Activated CD8-positive, alpha-beta memory T cell treated with anti-CD3 and anti-CD28 coated beads for 4 hours (primary cell): ENCODE data around the gene PPP1R27.
A peak's percentile ranks its signal among the peaks of the same experiment; 100 is the strongest.

ENCODE experiments used
- DNase-seq, 2 donors: peaks; one replicate each; pipeline ENCODE4 v3.0.0-alpha.2; 2020; ENCODE audit warnings: low read depth in 2 of 2

PPP1R27 gene, protein sequence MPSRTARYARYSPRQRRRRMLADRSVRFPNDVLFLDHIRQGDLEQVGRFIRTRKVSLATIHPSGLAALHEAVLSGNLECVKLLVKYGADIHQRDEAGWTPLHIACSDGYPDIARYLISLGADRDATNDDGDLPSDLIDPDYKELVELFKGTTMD

DNA sequence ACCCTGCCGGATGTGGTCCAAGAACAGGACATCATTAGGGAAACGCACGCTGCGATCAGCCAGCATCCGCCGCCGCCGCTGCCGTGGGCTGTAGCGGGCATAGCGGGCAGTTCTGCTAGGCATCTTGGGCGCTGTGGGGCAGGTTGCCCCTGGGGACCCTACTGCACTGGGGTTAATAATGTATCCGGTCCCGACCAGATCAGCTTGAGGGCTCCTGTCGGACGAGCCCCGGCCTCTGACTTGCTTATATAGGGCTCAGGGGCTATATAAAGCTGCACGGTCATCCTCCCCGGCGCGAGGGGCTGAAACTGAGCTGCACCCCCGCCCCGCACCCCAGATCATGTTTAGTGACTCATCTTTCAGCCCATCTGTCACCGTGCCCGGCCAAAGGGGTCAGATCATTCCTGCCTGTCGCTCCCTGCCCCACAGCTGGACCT lies at the start of gene PPP1R27:
Gene PPP1R27 (minus strand): TSS at position 220 of the 437 bp plus-strand sequence. CDS start 97 bp downstream, at position 123.
- no peak for DNase-seq

DNA sequence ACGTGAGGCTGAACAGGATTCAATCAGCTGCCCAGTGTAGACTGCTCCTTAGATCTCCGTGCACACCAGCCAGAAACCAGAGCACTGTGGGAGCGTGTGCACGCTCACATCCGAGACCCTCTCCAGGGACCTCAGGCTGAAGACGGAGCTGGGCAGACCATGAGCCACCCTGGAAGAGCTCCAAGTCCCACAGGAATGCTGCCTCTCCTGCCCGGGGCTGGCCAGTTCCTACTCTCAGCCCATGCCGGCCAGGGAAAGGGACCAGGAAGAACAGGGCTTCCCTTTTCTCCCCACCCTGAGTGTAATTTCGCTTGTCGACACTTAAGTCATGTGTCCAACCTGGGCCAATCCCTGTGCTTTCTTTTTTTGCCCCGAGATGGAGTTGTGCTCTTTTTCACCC lies 49.7 kb upstream of the PPP1R27 start:
- no peak for DNase-seq

DNA sequence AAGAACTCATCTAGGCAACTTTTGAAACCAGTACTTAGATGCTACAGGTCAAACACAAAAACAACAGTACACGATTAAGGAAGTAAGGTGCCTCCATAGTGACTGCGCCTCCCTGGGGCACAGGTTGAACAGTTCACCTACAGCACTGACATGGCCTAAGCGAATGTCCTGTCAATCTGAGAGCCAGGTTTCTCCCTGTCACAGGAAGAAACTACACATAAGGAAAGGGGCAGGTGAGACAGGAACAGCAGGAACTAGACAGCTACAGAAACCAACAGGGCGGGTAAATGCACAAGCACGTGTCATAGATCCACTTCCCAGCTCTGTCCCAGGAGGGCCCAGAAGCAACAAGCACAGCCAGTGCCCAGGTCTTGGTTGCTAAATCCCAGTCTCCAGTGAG lies 44.3 kb upstream of the PPP1R27 start:
- no peak for DNase-seq

DNA sequence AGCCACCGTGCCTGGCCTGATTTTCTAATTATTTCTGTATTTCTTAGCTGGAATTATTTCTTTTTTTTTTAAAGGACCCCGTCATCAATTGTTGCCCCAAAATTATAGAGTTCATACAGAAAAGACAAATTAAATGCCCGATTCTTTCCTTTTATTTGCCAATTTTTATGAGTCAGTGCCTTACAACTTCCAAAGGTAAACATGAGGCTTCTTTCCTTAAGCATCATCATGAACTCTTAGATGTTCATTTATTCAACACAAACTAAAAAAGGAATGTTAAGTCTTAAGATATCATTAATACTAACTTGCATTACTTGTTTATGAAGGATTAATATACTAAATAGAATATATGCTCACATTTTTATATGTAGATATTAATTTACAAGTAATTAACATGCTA lies 43.4 kb upstream of the PPP1R27 start:
- DNase-seq: no peak

DNA sequence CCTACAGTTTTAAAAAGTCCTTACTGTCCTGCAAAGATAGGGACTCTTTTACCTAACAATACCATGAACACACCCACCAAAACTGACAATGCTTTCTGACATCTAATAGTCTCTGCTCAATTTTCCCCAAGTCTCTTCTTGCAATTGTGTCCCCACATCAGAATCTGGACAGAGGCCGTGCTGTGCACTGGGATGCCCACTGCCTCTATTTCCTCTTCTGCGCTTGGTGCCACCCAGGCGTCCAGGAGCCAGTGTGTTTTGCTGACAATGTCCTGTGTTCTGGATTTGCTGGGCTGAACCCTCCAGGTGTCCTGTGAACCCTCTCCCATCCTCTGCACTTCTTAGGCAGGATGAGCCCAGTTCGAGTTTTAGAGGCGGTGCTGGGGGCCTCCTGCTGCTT lies 42.7 kb upstream of the PPP1R27 start:
- DNase-seq: no peak

DNA sequence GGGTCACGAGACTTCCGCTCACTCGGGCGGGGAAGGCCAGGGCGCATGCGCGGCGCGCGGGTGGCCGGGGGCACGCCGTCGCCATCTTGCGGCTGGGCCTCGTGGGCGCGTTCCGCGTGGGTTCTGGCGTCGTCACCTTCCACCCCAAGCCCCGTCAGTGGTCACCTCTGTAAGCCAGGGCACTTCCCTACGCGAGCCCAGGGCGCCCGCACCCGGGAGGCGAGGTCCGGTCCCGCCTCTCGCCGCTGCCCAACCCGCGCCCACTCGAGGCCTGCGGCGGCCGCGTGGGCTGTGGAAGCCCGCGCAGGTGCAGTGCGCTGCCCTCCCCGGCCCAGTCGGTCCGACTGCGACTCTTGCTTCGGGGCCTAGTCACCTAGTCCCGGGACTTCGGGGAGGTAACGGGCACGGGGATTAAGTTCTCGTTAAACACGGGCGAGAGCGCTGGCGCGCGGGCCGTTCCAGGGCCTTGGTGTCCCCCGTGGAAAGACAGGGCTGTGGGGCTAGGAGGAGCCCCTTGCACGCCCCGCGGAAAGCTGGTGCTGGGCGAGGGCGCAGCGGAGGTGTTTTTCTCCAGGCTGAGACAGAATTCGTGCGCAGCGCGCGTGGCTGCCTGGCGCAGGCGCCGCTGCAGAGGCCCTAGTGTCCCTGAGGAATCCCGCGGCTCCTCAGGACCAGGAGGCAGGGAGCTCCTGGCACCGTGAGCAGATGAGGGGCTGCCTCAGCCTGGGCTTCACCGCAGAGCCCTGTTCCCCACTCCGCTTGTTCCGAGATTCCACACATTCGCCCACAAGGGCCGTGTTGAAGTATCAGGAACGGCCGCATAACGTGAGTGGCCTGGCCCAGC lies 36.8 kb upstream of the PPP1R27 start:
- DNase-seq: peak; percentile 93

DNA sequence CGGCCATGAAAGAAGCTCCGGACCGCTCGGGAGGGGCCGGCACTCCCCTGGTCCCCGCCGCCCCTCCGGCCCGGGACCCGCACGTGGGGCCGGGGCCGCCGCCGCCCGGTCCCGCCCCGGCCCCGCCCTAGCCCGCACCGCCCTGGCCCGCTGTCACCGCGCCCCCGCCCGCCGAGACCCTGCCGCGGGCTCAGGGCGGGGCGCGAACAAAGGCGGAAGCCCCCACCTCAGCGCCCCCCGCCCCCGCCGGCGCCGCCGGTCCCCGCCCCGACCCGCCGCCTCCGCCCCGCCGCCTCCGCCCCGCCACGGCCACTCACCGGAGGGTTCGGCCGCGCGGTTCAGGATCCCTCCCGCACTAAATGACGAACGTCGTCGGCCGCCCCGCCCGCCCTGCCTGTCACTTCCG lies 36.1 kb upstream of the PPP1R27 start, which contains the start of gene ARHGDIA:
Gene ARHGDIA (minus strand): TSS at position 357 of the 406 bp plus-strand sequence. CDS start 1,407 bp downstream, outside the sequence.
- no peak for DNase-seq

DNA sequence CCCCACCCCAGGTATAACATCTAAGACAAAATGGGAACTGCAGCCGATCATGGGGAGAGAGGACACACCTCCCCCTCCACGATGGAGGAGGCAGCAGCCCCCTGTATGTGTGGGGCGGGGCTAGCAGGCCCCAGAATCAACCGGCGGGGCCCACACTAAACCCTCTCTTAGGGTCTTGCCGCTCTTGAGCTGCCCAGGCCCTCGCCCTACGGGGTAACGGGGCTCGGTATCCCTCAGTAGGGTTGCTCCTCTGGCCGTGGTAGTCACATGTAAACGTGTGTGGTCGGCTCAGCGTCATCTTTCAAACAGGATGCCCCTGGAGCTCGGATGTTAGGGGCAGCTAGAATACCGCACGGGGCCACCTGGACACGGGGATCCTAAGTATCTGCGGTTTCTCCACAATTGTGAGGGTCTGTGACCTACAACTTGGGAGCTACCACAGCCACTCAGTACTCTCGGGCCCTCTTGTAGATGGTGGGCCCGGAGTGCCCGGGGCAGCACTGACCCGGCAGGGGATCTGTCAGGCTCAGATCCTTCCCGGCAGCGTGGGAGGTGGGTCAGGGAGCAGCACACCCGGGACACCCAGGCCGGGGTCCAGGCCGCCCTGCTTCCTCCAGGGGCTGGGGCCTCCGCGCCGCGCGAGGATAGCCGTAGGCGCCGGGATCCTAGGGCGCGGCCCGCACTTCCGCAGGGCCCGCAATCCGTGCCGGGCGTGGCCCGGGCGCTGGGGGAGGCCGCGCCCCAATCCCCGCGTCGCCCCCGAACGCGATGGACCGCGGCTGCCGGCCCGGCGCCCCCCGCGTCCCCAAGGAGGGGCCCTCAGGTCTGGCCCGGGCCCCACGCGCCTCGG lies 35.5 kb upstream of the PPP1R27 start:
- DNase-seq: no peak

DNA sequence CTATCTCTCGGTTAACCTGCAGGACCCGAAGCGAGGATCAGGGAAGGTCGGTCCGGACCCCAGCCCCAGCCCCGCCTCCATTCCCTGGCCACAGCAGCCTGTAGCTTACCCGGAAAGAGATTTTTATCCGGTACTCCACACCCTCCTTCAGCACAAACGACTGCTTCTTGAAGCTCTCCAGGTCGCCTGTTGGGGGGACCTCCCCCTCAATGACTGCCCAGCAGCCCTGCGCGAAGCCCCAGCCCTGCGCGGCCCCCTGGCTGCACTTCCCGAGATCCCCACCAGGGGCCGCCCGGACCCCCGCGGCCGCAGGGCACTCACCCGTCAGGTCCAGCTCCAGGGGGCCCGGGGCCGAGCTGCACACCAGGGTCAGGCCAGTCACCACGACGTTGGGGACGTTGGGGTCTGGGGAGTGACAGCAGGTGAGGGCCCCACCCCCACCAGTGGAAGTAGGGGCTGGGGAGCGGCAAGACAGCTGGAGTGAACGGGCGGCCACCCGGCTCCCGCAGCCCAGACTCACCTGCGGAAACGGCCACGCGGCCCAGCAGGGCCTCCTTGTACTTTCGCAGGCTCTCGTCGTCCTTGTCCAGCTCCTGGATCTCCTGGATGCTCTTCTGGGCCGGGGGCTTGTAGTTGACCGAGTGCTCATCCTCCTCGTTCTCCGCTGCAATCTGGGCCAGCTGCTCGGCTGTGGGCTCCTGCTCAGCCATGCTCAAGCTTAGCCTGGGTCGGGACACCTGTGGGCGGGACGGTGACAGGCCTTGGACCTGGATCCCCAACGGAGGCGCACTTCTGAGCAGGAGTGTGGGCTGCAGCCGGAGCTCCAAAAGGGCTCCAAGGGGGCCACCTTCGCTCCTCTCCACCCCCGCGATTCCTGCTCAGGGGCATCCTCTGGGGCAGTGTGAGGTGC lies 34.6 kb upstream of the PPP1R27 start:
- DNase-seq: no peak

DNA sequence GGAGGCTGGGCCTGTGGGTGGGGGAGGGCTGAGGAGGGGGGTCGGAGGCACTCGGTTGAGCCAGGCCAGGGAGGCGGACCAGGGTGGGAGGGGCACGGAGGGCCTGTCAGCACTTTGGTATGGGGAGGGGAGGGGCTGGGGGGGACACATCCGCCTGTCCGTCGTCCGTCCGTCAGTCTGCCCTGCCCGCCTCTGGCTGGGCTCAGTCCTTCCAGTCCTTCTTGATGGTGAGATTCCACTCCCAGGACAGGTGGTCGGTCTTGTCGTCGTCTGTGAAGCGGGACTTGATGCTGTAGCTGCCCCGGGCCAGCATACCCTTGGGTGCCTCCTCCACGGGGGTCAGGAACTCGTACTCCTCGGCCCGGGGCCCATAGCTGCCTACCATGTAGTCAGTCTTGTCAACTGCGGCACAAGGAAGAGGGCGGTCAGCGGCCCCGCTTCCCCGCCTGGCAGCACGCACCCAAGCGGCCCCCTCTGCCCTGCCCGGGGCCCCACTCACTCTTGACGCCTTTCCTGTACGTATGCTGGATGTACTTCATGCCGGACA lies 33.9 kb upstream of the PPP1R27 start:
- DNase-seq: no peak

DNA sequence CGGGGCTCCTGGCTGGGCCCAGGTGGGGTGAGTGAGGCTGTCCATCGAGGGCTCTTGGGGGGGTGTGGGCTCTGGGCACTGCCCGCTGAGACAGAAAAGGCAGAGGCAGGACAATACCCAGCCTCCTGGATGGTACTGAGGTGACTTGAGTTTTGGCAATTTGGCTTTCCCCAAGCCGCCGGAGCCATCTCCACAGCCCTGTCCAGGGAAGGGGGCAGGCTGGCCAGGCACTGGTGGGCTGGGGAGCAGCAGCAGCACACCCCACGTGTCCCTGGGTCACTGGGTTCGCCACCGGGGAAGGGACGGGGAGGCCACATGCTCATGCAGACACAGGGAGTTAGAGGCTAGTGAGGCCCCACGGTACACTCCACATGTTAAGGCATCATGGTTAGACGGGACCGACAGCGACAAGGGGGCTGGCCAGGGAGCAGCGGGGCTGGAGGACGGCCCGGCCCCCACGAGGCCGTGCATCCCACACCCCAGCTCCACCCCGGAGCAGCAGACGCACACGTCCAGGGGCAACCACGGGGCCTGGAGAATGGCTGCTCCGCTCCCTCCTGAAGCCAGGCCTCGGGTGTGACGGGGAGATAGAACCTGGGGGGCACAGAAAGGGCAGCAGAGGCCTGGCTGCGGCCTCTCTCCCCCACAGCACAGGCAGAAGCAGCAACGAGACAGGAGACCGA lies 33.3 kb upstream of the PPP1R27 start:
- DNase-seq: no peak

DNA sequence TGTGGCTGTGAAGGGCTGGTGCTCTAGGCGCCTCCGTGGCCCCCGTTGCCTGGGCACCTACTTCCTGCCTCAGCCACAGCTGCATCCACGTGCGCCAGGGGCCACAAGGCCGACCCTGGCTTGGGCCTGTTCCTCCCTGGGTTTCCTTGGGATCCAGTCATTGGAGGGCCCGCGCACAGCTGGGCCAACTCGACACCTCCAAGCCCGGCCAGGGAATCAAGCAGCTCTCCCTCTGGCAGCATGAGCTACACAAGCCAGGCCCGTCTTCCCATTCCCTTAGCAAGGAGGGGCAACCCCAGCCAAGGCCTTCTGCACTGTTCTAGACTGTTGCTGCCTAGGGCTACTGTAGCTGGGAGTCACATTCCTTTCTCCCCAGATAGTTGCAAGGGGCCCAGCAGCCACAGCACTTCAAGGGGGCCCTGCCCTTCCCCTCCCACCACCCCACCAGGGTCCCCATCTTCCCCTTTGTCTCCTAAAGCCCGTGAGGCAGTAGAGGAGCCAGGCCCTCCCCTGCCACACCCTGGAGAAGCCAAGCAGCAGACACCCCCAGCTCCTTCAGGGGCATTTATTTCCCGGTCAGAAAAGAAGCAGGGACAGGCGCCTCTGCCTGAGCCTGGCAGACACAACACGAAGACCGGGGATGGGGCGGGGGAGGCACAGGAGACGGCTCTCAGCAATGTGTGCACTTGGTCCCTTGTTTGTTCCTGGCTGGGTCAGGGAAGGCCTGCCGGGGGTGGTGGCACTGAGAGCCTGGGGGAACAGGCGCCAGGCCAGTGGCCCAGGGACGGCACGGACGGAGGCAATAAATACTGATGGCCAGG lies 32.5 kb upstream of the PPP1R27 start:
- no peak for DNase-seq

DNA sequence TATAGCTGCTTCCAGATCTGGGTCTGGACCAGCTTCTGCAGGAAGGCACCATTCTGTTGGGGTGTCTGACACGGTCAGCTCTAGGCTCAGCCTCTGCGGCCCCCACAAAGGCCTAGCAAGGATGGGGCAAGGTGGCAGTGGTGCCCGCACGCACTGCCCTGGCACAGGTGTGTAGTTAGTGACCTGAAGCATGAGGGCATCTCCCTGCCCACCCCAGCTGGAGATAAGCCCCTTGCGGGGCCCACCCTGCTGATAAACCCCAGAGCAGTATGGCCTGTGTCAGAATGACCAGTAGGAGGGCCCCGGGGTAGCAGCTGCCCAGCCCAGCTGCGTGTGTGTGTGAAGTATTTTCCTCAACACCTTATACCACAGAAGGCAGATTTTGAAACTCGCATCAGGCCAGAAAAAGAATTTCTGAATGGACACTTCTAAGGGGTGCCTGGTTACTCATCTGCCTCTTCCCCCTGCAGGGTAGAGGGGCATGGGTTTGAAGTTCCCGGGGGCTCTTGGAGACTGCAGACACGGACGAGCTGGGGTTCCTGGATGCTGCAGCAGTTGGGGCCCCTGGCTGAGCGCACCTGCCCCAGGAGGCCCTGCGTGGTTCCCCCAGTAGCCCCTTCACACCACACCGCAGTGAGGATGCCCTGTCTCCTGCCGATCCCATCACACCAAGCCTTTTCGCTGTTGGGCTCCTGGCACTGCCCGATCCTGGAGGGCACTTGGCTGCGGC lies 31.8 kb upstream of the PPP1R27 start:
- no peak for DNase-seq

DNA sequence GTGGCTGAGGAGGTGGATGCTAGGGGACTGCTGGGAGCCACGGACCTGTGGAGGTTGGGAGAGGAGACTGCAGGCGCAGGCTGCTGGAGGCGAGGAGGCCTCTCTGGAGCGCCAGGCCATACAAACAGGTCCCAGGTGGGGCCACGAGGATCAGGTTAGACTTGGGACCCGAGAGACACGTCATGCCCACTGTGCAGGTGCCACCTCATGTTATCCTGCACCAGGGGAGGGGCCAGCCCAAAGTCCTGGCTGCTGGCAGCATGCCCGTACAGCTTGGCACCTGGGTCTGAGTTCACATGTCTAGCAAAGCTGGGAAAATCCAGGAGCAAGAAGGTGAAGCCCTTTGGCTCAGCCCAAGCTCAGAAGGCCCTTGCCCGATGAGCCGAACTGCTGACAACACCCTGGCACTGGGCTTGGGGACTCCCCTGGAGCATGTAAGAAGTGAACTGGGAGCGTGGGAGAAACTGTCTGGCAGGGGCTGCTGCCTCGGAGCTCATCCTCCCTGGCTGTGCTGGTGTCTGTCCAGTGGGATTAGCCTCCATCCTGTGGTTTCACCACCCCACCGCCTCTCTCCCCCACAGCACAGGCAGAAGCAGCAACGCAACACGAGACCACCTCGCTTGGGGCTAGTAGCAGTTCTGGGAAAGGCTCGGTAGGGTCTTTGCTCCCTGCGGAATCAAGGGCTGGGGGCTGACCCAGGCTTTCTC lies 31.0 kb upstream of the PPP1R27 start:
- no peak for DNase-seq

DNA sequence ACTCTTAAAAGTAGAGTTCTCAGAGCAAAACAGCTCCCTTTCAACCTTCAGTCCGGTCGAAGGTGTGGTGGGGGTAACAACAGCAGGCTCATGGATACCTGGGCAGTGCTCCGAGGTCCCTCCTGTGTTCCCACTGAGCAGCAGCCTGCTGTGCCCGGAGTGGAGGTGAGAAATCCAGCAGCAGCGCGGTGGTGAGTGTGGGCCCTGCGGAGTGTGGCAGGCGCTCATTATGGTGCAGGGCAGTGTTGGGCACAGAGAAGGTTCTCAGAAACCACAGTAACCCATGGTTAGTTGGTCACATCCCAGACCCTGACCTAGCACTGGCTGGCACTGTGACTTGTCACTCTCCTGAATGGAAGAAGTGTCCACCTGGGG lies 30.5 kb upstream of the PPP1R27 start:
- DNase-seq: no peak

DNA sequence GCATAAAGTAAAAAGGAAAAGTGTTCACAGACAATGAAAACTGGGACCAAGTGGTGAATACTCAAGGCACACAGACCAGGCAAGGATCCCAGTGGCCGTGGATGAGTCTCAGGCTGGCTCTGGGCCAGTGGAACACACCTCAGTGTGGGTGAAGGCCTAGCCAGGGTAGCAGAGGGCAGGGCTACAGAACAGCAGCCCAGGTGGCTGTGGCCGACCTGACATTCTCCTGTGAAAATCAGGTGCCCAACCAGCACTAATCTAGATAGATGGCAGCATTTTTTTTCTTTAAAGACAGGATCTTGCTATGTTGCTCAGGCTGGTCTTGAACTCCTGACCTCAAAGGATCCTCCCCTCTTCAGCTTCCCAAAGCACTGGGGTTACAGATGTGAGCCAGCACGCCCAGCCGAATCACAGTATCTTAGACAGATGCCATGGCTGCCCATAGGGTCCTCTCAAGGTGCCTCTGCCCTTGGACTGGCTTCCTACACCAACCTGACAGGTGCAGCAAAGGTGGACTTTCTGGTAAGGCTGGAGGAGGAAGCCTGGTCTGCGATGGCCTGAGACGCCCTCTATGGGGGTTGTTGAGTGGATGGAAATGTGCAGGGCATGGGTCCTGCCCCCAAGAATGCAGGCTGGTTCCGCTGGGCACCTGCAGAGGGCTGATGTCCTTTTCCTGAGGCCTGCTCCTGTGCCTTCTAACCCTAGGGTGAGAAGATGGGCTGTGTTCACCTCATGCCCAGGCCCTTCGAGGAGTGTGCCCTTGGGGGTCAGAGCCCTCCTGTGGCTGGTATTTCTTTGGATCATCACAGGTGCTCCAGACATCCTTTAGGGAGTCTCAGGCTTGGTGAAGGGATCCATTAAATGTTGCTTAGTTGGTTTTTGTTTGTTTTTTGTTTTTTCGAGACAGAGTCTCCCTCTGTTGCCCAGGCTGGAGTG lies 29.3 kb upstream of the PPP1R27 start:
- DNase-seq: no peak

DNA sequence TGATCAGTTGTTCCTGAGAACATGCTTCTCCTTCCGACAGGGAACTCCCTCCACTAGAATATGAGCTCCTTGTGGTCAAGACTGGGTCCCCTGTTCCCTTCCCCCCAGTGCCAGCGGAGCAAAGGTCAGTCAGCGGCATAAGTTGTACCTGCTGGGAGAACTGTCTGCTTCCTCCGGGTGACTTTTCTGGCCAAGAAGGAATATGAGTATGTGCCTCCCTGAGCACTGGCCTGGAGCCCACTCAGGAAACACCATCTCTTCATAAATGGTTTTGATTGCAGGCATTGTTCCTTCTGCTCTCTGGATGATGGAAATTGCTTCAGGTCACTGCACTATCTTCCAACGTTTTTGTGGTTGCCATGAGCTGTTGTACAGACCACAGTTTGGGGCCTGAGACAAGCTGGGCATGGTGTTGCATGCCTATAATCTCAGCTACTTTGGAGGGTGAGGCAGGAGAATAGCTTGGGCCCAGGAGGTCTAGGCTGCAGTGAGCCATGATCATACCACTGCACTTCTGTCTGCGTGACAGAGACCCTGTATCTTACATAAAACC lies 28.3 kb upstream of the PPP1R27 start:
- DNase-seq: no peak
